Ammon's horn (tissue), 1 donor: ENCODE results near the gene CEP170B.
A peak's percentile ranks its signal among the peaks of the same experiment; 100 is the strongest.
"Not testable (repeated sequence)": the region's sequence is repeated elsewhere in the genome, so short reads cannot be mapped to it uniquely, and the experiment has no call there.

Experiments used
- DNase-seq: peaks from one replicate; pipeline ENCODE4 v3.0.0-alpha.2; 2016; ENCODE audit warnings: low spot score

CEP170B gene

DNA sequence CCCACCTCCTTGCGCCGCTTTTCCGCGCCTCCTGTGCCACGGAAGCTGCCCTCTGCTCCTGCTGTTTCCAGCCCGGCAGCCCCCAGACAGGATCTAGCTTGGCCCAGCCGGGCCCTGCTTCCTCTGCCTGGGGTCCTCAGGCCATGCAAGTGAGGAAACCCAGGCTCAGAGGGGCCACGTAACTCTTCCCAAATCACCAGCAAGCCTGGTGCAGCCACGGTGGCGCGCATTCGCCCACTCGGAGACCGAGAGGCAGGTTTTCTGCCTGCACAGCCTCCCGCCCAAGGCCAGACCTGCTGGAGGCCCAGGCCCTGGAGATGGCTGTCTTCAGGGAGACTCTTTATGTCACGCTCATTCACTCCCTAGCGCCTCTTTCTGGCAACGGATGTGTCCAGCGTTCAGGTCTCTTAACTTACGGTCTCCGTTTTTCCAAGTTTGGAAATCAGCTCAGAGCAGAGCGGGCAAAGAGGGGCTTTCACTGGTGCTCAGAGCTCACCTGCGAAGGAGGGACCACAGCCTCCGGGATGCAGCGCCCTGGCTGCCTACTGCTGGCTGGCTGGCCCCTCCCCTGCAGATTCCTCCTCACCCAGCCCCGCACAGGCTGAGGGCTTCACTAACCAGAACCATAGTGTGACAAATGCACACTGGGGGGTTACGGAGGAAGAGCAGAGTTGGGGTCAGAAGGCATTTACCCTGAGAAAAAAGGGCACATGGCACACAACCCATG, 20.6 kb upstream of the CEP170B start:
- no peak for DNase-seq

DNA sequence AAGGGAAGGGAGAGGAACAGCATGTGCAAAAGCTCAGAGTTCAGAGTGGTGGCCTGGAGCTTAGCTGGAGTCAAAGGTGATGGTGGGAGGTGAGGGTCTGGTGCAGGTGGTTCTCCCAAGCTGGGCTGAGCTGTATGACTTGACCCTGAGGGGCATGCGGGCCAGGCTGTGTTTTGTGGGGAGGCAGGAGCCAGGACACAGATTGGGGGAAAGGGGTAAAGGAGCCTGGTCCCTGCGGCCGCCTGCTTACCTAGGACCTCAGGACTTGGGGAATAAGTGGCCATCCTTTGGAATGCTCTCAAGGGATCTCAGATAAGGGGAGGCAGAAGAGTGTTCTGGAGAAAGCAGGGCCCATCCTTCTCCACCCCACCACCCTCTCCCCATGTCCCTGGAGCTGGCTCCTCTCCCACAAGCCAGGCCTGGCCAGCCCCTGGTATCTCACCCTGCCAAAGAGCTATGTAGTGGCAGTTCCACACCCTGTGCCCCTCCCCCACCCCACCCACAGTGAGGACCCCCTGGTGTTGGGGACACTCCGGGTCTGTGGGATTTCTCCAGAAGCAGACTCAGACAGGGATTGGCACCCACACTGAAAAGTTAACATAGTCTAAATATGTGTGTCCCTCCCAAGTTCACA, 19.9 kb upstream of the CEP170B start:
- DNase-seq: no peak

- DNase-seq: no peak
These were observed 19.1 kb upstream of the CEP170B start for GRCh38 chr14:104845834-104846441.

DNA sequence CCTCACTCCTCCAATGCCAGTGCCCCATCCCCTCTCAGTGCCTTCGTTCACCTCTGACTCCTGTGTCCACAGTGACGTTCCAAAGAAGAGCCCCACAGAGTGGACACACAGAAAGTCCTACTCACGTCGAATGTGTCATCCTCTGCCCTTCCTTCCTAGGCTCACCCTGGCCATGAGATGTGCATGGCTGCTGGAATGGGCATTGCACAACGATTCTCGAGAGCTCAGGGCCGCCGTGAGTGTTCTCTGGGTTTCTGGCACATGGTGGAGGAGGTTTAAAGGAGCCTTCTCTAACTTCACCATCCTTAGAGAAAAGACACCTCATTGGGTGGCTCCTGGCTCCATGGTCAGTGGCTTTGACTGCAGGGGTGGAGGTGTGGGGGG, 12.8 kb upstream of the CEP170B start:
- no peak for DNase-seq

DNA sequence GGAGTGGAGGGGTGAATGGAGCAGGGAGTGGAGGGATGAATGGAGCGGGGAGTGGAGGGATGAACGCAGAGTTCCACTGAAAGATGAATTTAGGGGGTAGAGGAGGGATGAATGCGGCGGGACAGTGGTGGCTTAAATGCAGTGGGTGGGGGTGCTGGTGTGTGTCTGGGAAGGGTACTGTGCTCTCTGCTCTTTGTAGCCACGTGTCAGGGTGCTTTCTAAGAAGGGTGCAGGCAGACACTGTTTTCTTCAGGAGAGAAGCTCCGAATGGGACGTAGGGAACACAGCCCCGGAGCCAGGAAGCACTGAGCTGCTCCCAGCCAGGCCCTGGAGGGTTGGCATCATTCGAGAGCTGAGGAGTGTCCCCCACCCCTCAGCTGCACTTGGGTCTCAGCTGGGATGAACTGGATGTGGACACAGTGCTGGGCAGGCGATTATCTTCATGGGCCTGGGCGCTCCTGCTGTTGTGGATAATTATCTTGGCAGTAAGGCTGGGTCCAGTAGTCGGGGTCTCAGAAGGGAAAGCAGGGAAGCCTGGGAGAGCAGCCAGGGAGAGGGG, 9.5 kb upstream of the CEP170B start:
- DNase-seq: no peak

DNA sequence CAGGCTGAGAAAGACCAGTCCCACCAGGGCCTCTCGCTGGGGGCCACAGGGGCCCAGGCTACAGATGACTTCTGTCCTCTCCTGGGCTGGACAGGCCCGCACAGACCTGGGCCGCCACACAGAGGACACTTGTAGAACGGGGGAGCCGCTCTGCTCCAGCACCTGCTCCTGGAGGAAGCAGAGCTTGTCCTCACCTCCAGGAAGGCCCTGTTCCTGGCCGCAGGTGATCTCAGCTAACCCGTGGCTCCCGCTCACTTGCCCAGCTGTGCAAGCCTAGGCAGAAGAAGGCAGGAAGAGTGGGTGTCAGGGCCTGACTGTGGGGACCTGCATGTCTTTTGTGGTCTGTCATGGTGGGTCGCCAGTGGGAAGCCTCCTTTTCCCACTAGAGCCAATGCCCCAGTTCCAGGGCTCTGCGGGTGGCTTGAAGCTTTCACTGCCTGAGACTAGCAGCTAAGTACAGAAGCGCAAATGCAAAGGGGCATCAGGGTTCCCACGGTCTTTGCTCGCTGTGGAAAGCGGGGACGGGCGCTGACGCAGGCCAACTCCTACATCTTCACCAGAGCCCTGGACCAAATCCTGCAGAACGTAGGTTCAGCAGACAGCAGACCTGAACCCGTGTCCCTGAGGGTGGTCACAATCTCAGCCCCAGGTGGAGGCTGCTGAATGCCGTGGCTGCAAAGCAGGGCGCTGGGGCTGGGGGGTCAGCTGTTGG, 8.8 kb upstream of the CEP170B start:
- no peak for DNase-seq

GRCh38 chr14:104856869-104857860, 7.9 kb upstream of the CEP170B start:
- peak; percentile 77 for DNase-seq

- DNase-seq: not testable (repeated sequence)
These were observed 7.1 kb upstream of the CEP170B start for GRCh38 chr14:104857931-104858330.

- DNase-seq: no peak
These were observed 6.1 kb upstream of the CEP170B start for GRCh38 chr14:104858811-104859426.

DNA sequence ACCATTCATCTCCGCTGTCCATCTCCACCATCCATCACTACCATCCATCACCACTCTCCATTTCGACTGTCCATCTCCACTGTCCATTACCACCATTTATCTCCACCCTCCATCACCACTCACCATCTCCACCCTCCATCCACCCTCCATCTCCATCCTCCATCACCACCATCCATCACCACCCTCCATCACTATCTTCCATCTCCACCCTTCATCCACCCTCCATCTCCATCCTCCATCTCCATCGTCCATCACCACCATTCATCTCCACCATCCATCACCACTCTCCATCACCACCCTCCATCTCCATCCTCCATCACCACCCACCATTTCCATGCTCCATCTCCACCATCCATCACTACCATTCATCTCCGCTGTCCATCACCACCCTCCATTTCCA, 5.2 kb upstream of the CEP170B start:
- DNase-seq: no peak

DNA sequence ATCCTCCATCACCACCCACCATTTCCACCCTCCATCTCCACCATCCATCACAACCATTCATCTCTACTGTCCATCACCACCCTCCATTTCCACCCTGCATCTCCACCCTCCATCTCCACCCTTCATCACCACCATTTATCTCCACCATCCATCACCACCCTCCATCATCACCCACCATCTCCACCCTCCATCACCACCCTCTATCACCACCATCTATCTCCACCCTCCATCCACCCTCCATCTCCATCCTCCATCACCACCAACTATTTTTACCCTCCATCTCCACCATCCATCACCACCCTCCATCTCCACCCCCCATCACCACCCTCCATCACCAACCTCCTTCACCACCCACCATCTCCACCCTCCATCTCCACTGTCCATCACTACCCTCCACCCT, 4.7 kb upstream of the CEP170B start:
- DNase-seq: no peak

DNA sequence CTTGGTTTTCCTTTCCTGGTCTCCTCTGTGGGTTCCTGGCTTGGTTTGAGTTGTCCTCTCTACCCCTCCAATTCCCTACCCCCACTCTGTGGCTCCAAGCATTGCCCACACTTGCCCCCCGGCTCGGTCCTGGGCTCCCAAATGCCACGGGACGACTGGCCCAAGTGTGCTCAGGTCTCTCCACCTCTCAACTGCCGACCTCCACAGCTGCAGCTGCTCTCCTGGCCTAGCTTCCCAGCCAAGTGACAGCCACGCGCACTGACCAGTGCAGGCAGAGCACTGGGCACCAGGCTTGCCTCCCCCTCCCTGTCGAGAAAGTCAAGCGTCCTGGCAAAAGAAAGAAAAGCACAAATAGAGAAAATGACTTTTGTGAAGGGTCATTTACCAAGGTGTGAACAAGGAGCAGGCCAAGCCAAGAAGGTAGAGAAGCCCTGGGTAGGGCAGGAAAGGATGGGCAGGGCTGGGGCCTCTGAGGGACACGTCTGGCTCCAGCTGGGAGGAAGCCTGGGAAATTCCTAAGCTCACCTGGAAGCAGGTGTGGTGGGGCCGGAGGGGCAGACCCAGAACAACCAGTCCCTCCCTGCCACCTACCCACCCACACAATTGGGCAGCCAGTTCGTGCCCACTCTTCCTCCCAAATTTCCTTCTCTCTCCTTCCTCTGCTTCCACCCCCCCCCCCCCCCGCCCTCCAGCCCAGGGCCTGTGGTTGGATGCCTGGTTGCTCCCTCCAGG, 1.8 kb upstream of the CEP170B start:
- DNase-seq: no peak

DNA sequence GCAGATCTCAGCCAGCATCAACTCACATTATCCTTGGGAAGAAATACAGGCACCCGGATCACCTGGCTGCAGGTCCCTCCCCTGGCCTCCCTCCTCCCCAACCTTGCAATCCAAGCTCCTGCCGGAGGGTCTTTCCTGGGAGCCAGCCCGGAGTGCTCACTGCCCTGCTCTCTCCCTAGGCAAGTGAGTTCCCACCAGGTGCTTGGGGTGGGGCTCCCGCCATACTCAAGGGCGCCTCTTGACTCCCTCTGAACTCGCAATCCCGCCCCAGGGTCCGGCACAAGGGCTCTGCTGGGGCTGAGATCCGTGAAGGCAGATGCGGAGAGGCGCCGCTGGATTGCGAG, 1.2 kb upstream of the CEP170B start:
- no peak for DNase-seq

DNA sequence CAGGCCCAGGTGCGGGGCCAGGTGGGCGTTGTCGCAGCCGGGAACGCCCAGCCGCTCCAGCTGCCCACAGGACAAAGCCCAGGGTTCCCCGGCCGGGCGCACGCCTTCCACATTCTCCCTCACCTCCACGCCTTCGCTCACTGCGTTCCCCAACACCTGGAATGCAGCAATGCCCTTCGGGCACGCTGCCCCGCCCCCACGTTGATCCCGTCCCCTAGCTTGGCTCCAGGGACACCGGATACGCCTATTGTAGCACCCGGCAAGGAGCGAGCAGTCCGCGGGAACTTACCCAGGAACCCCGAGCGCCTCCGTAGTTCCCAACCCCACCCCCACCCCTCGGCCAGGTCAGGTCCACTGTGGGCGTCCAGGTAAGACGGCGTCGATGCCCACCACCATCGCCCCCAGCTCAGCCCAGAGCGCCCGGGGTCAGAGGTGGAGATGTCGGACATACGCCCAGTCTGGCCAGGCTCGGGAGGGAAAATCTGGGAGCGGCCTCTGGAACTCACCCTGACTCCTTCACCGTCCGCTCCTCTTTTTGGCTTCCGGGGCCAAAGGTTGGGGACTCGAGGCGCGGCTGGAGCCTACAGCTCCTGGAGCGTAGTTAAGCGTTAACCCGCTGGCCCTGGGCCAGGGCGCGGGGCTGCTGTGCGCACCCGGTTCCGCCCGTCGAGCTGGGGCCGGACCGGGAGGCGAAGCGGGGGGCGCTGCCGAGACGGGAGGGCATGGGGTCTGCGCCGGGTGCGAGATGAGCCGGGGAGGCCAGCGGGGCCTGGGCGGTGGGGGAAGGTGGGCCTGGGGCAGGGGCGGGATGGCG, 594 bp upstream of the CEP170B start:
- no peak for DNase-seq

- DNase-seq: peak; percentile 55
These were observed 768 bp downstream of the CEP170B start for GRCh38 chr14:104865631-104866441.

DNA sequence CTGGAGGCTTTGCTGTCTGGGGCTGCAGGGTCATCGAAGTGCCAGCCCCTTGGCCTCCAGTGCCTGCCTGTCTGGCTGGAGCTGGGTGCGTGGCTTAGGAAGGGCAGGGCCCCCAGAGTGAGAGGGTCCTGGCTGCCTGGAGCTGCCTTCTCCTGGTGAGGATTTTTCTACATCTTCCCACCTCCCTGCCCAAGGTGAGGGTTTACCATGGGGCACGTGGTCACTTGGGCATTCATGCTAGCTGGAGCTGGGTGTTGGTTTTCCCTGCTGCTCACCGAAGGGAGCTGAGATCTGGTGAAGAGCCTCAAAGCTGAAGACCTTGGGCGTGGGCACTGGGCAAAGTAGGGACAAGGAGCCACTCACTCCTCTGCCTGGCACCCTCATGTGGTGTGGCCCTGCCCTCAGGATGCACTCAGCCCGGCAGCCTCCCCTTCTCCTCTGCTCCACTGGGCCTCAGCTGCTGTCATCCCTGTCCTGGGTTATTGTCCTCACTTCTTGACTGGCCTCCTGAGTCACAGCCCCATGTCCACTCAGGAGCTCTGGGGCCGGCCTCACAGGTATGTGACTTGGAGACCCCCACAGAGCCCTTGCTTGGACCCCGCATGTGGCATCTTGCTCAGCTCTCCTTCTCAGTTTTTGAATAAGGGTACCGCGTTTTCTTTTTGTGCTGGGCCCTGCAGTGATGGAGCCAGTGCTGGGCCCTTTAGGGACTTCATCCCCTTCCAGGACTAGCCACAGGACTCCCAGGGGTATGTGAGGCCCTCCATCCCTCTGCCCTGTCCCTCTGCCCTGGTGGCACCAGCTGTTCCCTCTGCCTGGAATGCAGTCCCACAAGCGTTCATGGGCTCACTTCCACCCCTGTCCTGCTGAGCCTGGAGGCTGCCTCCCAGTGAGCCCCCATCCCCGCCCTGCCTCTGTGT, 1.6 kb downstream of the CEP170B start:
- no peak for DNase-seq

GRCh38 chr14:104867371-104868059, 2.4 kb downstream of the CEP170B start:
- no peak for DNase-seq
